ENCODE results near the gene SLC12A8. TPM values are rescaled to one million over a fixed set of nuclear protein-coding genes. Genes with fewer than 3 reads are reported as not detected.
"Not testable (repeated sequence)": the region's sequence is repeated elsewhere in the genome, so short reads cannot be mapped to it uniquely, and the experiment has no call there.

Gene SLC12A8
- total and polyA plus RNA-seq, 2 experiments from 2014 or later: 3.4 to 7.8 TPM

GRCh38 chr3:125087768-125088391 is 124.7 kb downstream of the SLC12A8 start:
- no peaks in the 10 kb centered on the region for H3K9me2 ChIP-seq (ENCODE audit: insufficient read depth)
- H3K4me2 ChIP-seq (ENCODE audit: unreplicated experiment): peak overlapping the region; percentile 46
- H3K36me3 ChIP-seq (ENCODE audit: low read depth): no peaks in the 10 kb centered on the region
- peak overlapping the region; percentile 75 for H3K27ac ChIP-seq
- H3F3A ChIP-seq (ENCODE audit: insufficient read depth): peaks cover 13% of the 10 kb centered on the region
- H2AFZ ChIP-seq: no peak overlapping the region
- H3K4me1 ChIP-seq (ENCODE audit: insufficient read depth): peaks cover 12% of the 10 kb centered on the region
- in situ Hi-C loops (cut with MboI): no loop called here
- 53 to 57% methylated on average over 6 of the region's 6 CpGs for WGBS, 2 experiments (ENCODE audit: low coverage in 1 of 2, low lambda C conversion rate in 2 of 2, missing lambda C conversion rate in 2 of 2)
- H3K4me3 ChIP-seq: no peak overlapping the region
- no peaks in the 10 kb centered on the region for H3K9me3 ChIP-seq (ENCODE audit: low read depth)
- H3K79me2 ChIP-seq (ENCODE audit: insufficient read depth): no peaks in the 10 kb centered on the region
- no peaks in the 10 kb centered on the region for H4K20me1 ChIP-seq (ENCODE audit: insufficient read depth)
- H3K27me3 ChIP-seq (replicated peaks; ENCODE audit: insufficient read depth): no peaks in the 10 kb centered on the region
- TF ChIP-seq EZH2 (IDR thresholded peaks at IDR 0.05; ENCODE audit: insufficient read depth, poor library complexity, severe bottlenecking) (no peak), EZH2phosphoT487 (IDR thresholded peaks at IDR 0.05; ENCODE audit: insufficient read depth, low read depth) (0 out of 2 replicates have a peak, but pooled peaks have one; percentile 35)
- peak overlapping the region; percentile 47; the same call in 1 of the 2 replicates for H3K9ac ChIP-seq
- DNase-seq: peak; percentile 89

- Histone ChIP-seq H3K27ac (no peak overlapping the region), H3K4me2 (ENCODE audit: unreplicated experiment) (no peak overlapping the region), H3K9ac (no peak overlapping the region), H3F3A (ENCODE audit: insufficient read depth) (peaks cover 15% of the 10 kb centered on the region), H3K9me2 (ENCODE audit: insufficient read depth) (no peaks in the 10 kb centered on the region), H4K20me1 (ENCODE audit: insufficient read depth) (no peaks in the 10 kb centered on the region), H3K36me3 (ENCODE audit: low read depth) (no peaks in the 10 kb centered on the region), H2AFZ (no peak overlapping the region), H3K79me2 (ENCODE audit: insufficient read depth) (no peaks in the 10 kb centered on the region), H3K27me3 (replicated peaks; ENCODE audit: insufficient read depth) (no peaks in the 10 kb centered on the region), H3K9me3 (ENCODE audit: low read depth) (no peaks in the 10 kb centered on the region), H3K4me3 (no peak overlapping the region), H3K4me1 (ENCODE audit: insufficient read depth) (peaks cover 24% of the 10 kb centered on the region)
- no peak for DNase-seq
- in situ Hi-C loops (cut with MboI): no loop called here
- TF ChIP-seq EZH2 (IDR thresholded peaks at IDR 0.05; ENCODE audit: insufficient read depth, poor library complexity, severe bottlenecking) (no peak), EZH2phosphoT487 (IDR thresholded peaks at IDR 0.05; ENCODE audit: insufficient read depth, low read depth) (no peak)
Observed at GRCh38 chr3:125085166-125085565, 127.4 kb downstream of the SLC12A8 start.

- no peak overlapping the region for H3K27ac ChIP-seq
- DNase-seq: peak; percentile 73
- H3K9me2 ChIP-seq (ENCODE audit: insufficient read depth): no peaks in the 10 kb centered on the region
- in situ Hi-C loops (cut with MboI): no loop called here
- no peak overlapping the region for H3K4me3 ChIP-seq
- TF ChIP-seq EZH2 (IDR thresholded peaks at IDR 0.05; ENCODE audit: insufficient read depth, poor library complexity, severe bottlenecking) (no peak), EZH2phosphoT487 (IDR thresholded peaks at IDR 0.05; ENCODE audit: insufficient read depth, low read depth) (no peak)
- no peak overlapping the region for H2AFZ ChIP-seq
- no peaks in the 10 kb centered on the region for H3K79me2 ChIP-seq (ENCODE audit: insufficient read depth)
- H3K9ac ChIP-seq: no peak overlapping the region
- H4K20me1 ChIP-seq (ENCODE audit: insufficient read depth): no peaks in the 10 kb centered on the region
- H3K4me2 ChIP-seq (ENCODE audit: unreplicated experiment): no peak overlapping the region
- H3K27me3 ChIP-seq (replicated peaks; ENCODE audit: insufficient read depth): no peaks in the 10 kb centered on the region
- no peaks in the 10 kb centered on the region for H3K9me3 ChIP-seq (ENCODE audit: low read depth)
- H3F3A ChIP-seq (ENCODE audit: insufficient read depth): peaks cover 10% of the 10 kb centered on the region
- peaks cover 24% of the 10 kb centered on the region for H3K4me1 ChIP-seq (ENCODE audit: insufficient read depth)
- 54 to 62% methylated on average over 10 of the region's 10 CpGs for WGBS, 2 experiments (ENCODE audit: low coverage in 1 of 2, low lambda C conversion rate in 2 of 2, missing lambda C conversion rate in 2 of 2)
- no peaks in the 10 kb centered on the region for H3K36me3 ChIP-seq (ENCODE audit: low read depth)
Observed at GRCh38 chr3:125083776-125084175, 128.8 kb downstream of the SLC12A8 start.

- DNase-seq: peak; percentile 45
- H3K27me3 ChIP-seq (replicated peaks; ENCODE audit: insufficient read depth); H3K9ac ChIP-seq; H4K20me1 ChIP-seq (ENCODE audit: insufficient read depth); H3K9me2 ChIP-seq (ENCODE audit: insufficient read depth); H3K9me3 ChIP-seq (ENCODE audit: low read depth); H3K4me3 ChIP-seq; H3F3A ChIP-seq (ENCODE audit: insufficient read depth); H3K79me2 ChIP-seq (ENCODE audit: insufficient read depth); in situ Hi-C loops (cut with MboI); H2AFZ ChIP-seq; H3K36me3 ChIP-seq (ENCODE audit: low read depth); H3K27ac ChIP-seq: not testable (repeated sequence)
- WGBS, 2 experiments (ENCODE audit: low coverage in 1 of 2, low lambda C conversion rate in 2 of 2, missing lambda C conversion rate in 2 of 2): 48 to 52% methylated on average over 4 of the region's 4 CpGs
- peak overlapping the region; percentile 19 for H3K4me2 ChIP-seq (ENCODE audit: unreplicated experiment)
- H3K4me1 ChIP-seq (ENCODE audit: insufficient read depth): peaks cover 12% of the 10 kb centered on the region
Observed at GRCh38 chr3:125082339-125082738, 130.2 kb downstream of the SLC12A8 start.

GRCh38 chr3:125080077-125080476 is 132.5 kb downstream of the SLC12A8 start:
- H3K27me3 ChIP-seq (replicated peaks; ENCODE audit: insufficient read depth): no peaks in the 10 kb centered on the region
- in situ Hi-C loops (cut with MboI): no loop called here
- no peak overlapping the region for H3K9ac ChIP-seq
- 100% methylated on average over 1 of the region's 1 CpG for WGBS, 2 experiments (ENCODE audit: low coverage in 1 of 2, low lambda C conversion rate in 2 of 2, missing lambda C conversion rate in 2 of 2)
- no peak for TF ChIP-seq EZH2phosphoT487 (IDR thresholded peaks at IDR 0.05; ENCODE audit: insufficient read depth, low read depth)
- no peak for TF ChIP-seq EZH2 (IDR thresholded peaks at IDR 0.05; ENCODE audit: insufficient read depth, poor library complexity, severe bottlenecking)
- H3K4me1 ChIP-seq (ENCODE audit: insufficient read depth): peaks cover 12% of the 10 kb centered on the region
- H3K9me2 ChIP-seq (ENCODE audit: insufficient read depth): no peaks in the 10 kb centered on the region
- H3K36me3 ChIP-seq (ENCODE audit: low read depth): no peaks in the 10 kb centered on the region
- H4K20me1 ChIP-seq (ENCODE audit: insufficient read depth): no peaks in the 10 kb centered on the region
- H3K27ac ChIP-seq: no peak overlapping the region
- no peak overlapping the region for H3K4me3 ChIP-seq
- H3K79me2 ChIP-seq (ENCODE audit: insufficient read depth): no peaks in the 10 kb centered on the region
- no peak overlapping the region for H3K4me2 ChIP-seq (ENCODE audit: unreplicated experiment)
- no peak overlapping the region for H2AFZ ChIP-seq
- no peak for DNase-seq
- no peaks in the 10 kb centered on the region for H3K9me3 ChIP-seq (ENCODE audit: low read depth)
- peaks cover 3% of the 10 kb centered on the region; the same call in 1 of the 2 replicates for H3F3A ChIP-seq (ENCODE audit: insufficient read depth)

Measured in GM23248 (cell line).